HFF-Myc (cell line): Measurements from ENCODE around the gene ZNF451.
A peak's percentile ranks its signal among the peaks of the same experiment; 100 is the strongest.

Experiments
- DNase-seq: peaks from one replicate; pipeline ENCODE4 v3.0.0-alpha.2; 2011; ENCODE audit warnings: low read depth; ENCODE audit errors: extremely low read depth
- H3K4me3 ChIP-seq: replicated peaks from 2 replicates; pipeline ENCODE4 v1.5.1; 2011; ENCODE audit warnings: low read depth, mild to moderate bottlenecking, control low read depth, low read length
- CTCF ChIP-seq: IDR thresholded peaks from 2 replicates; pipeline ENCODE4 v1.5.1; 2012; ENCODE audit warnings: mild to moderate bottlenecking, low read depth, low read length, control low read depth; ENCODE audit errors: missing control alignments

ZNF451 gene

GRCh38 chr6:57165080-57165479 lies 75.1 kb downstream of the ZNF451 start:
- TF ChIP-seq CTCF: no peak
- DNase-seq: no peak
- no peak overlapping the region for H3K4me3 ChIP-seq

GRCh38 chr6:57172136-57173055 lies 82.4 kb downstream of the ZNF451 start, which contains the start of gene BAG2:
Gene BAG2 (plus strand): TSS chr6:57172326. CDS start chr6:57172698, 372 bp downstream.
- TF ChIP-seq CTCF: no peak
- peak; percentile 56 for DNase-seq
- peak within 1 kb of the TSS; percentile 90 for H3K4me3 ChIP-seq

GRCh38 chr6:57173056-57173885 lies 83.3 kb downstream of the ZNF451 start:
- no peak for TF ChIP-seq CTCF
- DNase-seq: no peak
- peak overlapping the region; percentile 90 for H3K4me3 ChIP-seq

GRCh38 chr6:57173886-57174510 lies 84.0 kb downstream of the ZNF451 start:
- DNase-seq: peak; percentile 67
- H3K4me3 ChIP-seq: peak overlapping the region; percentile 90

GRCh38 chr6:57174511-57174907 lies 84.5 kb downstream of the ZNF451 start:
- no peak for DNase-seq
- peak overlapping the region; percentile 90 for H3K4me3 ChIP-seq
- TF ChIP-seq CTCF: no peak

More at GRCh38 chr6:57173886-57174510, 84.0 kb downstream of the ZNF451 start:
- no peak for TF ChIP-seq CTCF

GRCh38 chr6:57177545-57178265 lies 87.7 kb downstream of the ZNF451 start:
- H3K4me3 ChIP-seq: no peak overlapping the region
- DNase-seq: no peak
- no peak for TF ChIP-seq CTCF
